GM23338 (cell line): Measurements from ENCODE around the gene MEPE. TPM values are rescaled to one million over a fixed set of nuclear protein-coding genes. Genes with fewer than 3 reads are reported as not detected.
"Not testable (repeated sequence)": the region's sequence is repeated elsewhere in the genome, so short reads cannot be mapped to it uniquely, and the experiment has no call there.

Source experiments
- ATAC-seq: fragments of 200-7000 bp; cut with Tn5 transposase; 3 replicates; pipeline ENCODE4 v1.9.1; 2020
- DNase-seq: peaks from one replicate; pipeline ENCODE4 v3.0.0-alpha.2; 2015; ENCODE audit warnings: low spot score
- H2AFZ ChIP-seq: fragments of 200-600 bp; sonication (generic); 2 replicates; pipeline ENCODE4 v1.8.0; 2016; ENCODE audit warnings: antibody characterized with exemption, mild to moderate bottlenecking, moderate library complexity
- H3F3A ChIP-seq: fragments of 200-600 bp; sonication (generic); replicated peaks from 2 replicates; pipeline ENCODE4 v1.8.0; 2017; ENCODE audit warnings: antibody characterized with exemption, mixed run types, low read depth
- H3K27ac ChIP-seq: fragments of 200-600 bp; sonication (generic); 2 replicates; pipeline ENCODE4 v1.6.1; 2016; ENCODE audit warnings: low read depth
- H3K27me3 ChIP-seq: fragments of 200-600 bp; sonication (generic); 2 replicates; pipeline ENCODE4 v1.8.0; 2016; ENCODE audit warnings: mild to moderate bottlenecking, mixed run types, moderate library complexity; ENCODE audit not compliant: insufficient read depth
- H3K36me3 ChIP-seq: fragments of 200-600 bp; sonication (generic); 2 replicates; pipeline ENCODE4 v1.8.0; 2016; ENCODE audit warnings: mild to moderate bottlenecking; ENCODE audit not compliant: insufficient read depth
- H3K4me1 ChIP-seq: fragments of 200-600 bp; sonication (generic); 2 replicates; pipeline ENCODE4 v1.8.0; 2016; ENCODE audit warnings: mild to moderate bottlenecking, moderate library complexity; ENCODE audit not compliant: insufficient read depth
- H3K4me2 ChIP-seq: fragments of 200-600 bp; sonication (generic); 2 replicates; pipeline ENCODE4 v1.7.1; 2017; ENCODE audit warnings: mixed run types
- H3K4me3 ChIP-seq: fragments of 200-600 bp; sonication (generic); 2 replicates; pipeline ENCODE4 v1.6.1; 2016; ENCODE audit warnings: mixed run types
- H3K79me2 ChIP-seq: fragments of 200-600 bp; sonication (generic); replicated peaks from 2 replicates; pipeline ENCODE4 v1.8.0; 2017; ENCODE audit warnings: mild to moderate bottlenecking; ENCODE audit not compliant: insufficient read depth
- H3K9me2 ChIP-seq: fragments of 200-600 bp; sonication (generic); 2 replicates; pipeline ENCODE4 v1.8.0; 2017; ENCODE audit not compliant: insufficient read depth
- H4K20me1 ChIP-seq: fragments of 200-600 bp; sonication (generic); replicated peaks from 2 replicates; pipeline ENCODE4 v1.8.0; 2017; ENCODE audit warnings: mild to moderate bottlenecking; ENCODE audit not compliant: insufficient read depth
- H3K27ac Mint-ChIP-seq: 2 replicates; pipeline ENCODE4 v1.8.0; 2020; ENCODE audit warnings: inconsistent platforms, mild to moderate bottlenecking, moderate library complexity, mixed read lengths
- H3K27me3 Mint-ChIP-seq: 3 replicates; pipeline ENCODE4 v1.8.0; 2022; ENCODE audit warnings: low read depth, mild to moderate bottlenecking, moderate library complexity, mixed read lengths, inconsistent platforms; ENCODE audit not compliant: insufficient read depth, poor library complexity
- H3K36me3 Mint-ChIP-seq: 3 replicates; pipeline ENCODE4 v1.8.0; 2021; ENCODE audit warnings: low read depth, mild to moderate bottlenecking, inconsistent platforms, moderate library complexity, mixed read lengths
- H3K4me1 Mint-ChIP-seq: 3 replicates; pipeline ENCODE4 v1.8.0; 2020; ENCODE audit warnings: mild to moderate bottlenecking, inconsistent platforms, mixed read lengths
- H3K4me3 Mint-ChIP-seq: 3 replicates; pipeline ENCODE4 v1.8.0; 2021; ENCODE audit warnings: moderate library complexity, mild to moderate bottlenecking, inconsistent platforms, mixed read lengths
- H3K9me3 Mint-ChIP-seq: 3 replicates; pipeline ENCODE4 v1.8.0; 2020; ENCODE audit warnings: moderate library complexity, mild to moderate bottlenecking, inconsistent platforms, mixed read lengths
- EZH2 ChIP-seq: fragments of 200-600 bp; sonication (generic); IDR thresholded peaks from one replicate; pipeline ENCODE4 v1.8.0; 2017; ENCODE audit warnings: antibody characterized with exemption, mild to moderate bottlenecking, low read depth; ENCODE audit not compliant: unreplicated experiment
- EZH2phosphoT487 ChIP-seq: fragments of 200-600 bp; sonication (generic); IDR thresholded peaks from one replicate; pipeline ENCODE4 v1.8.1; 2018; ENCODE audit warnings: antibody characterized with exemption; ENCODE audit not compliant: unreplicated experiment
- JUNB ChIP-seq: IDR thresholded peaks from one replicate; pipeline ENCODE4 v1.6.1; 2016; ENCODE audit warnings: antibody characterized with exemption; ENCODE audit not compliant: unreplicated experiment
- POLR2AphosphoS5 ChIP-seq: IDR thresholded peaks from 2 replicates; pipeline ENCODE4 v1.6.1; 2016; ENCODE audit warnings: antibody characterized with exemption, low read depth
- STAT1 ChIP-seq: IDR thresholded peaks from one replicate; pipeline ENCODE4 v1.6.1; 2016; ENCODE audit warnings: antibody characterized with exemption; ENCODE audit not compliant: unreplicated experiment
- ZNF114 ChIP-seq: fragments of 250-450 bp; sonication (Bioruptor Pico); IDR thresholded peaks from 2 replicates; pipeline ENCODE4 v1.5.0; 2020; ENCODE audit warnings: mild to moderate bottlenecking, moderate library complexity
- polyA plus RNA-seq: library from polyadenylated mRNA; unstranded; fragments of >200 nt; fragmentation: Nextera tagmentation; extraction: Ambion mirVana; gene quantifications from 2 replicates; pipeline ENCODE4 v1.2.1, GENCODE V29; 2016
- total RNA-seq: library from RNA; depleted of rRNA; stranded (reverse); fragments of >200 nt; shearing (Covaris generic); gene quantifications from 2 replicates; pipeline ENCODE4 v1.2.3, GENCODE V29; 2014
- TF ChIP-seq, protein P1 (sequence below): fragments of 250-450 bp; sonication (Bioruptor Pico); IDR thresholded peaks from 2 replicates; pipeline ENCODE4 v1.5.0; 2020; ENCODE audit warnings: mild to moderate bottlenecking, moderate library complexity
- TF ChIP-seq, protein P2 (sequence below): IDR thresholded peaks from one replicate; pipeline ENCODE4 v1.6.1; 2018; ENCODE audit warnings: antibody characterized with exemption; ENCODE audit not compliant: unreplicated experiment

MEPE gene
- total and polyA plus RNA-seq, 2 experiments from 2014 or later: not detected

DNA sequence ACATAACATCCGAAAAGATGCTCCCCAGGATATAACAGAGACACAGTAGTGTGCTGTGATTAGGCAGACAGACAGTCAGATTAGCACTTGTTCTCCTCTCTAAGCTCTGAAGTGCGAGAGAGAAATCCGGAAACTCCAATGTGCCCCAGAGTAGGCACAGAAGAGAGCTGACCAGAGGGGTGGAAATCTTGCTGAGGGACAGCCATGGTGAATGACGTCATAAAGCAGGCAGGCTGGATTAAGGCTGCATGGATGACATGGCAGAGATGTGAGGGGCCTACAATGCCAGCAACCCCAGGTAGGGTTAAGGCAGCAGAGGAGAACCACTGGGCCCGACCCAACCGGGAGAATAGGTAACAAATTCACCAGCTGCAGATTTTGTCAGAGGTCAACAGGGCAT, 53.3 kb downstream of the MEPE start (continued):
- TF ChIP-seq, protein P1, sequence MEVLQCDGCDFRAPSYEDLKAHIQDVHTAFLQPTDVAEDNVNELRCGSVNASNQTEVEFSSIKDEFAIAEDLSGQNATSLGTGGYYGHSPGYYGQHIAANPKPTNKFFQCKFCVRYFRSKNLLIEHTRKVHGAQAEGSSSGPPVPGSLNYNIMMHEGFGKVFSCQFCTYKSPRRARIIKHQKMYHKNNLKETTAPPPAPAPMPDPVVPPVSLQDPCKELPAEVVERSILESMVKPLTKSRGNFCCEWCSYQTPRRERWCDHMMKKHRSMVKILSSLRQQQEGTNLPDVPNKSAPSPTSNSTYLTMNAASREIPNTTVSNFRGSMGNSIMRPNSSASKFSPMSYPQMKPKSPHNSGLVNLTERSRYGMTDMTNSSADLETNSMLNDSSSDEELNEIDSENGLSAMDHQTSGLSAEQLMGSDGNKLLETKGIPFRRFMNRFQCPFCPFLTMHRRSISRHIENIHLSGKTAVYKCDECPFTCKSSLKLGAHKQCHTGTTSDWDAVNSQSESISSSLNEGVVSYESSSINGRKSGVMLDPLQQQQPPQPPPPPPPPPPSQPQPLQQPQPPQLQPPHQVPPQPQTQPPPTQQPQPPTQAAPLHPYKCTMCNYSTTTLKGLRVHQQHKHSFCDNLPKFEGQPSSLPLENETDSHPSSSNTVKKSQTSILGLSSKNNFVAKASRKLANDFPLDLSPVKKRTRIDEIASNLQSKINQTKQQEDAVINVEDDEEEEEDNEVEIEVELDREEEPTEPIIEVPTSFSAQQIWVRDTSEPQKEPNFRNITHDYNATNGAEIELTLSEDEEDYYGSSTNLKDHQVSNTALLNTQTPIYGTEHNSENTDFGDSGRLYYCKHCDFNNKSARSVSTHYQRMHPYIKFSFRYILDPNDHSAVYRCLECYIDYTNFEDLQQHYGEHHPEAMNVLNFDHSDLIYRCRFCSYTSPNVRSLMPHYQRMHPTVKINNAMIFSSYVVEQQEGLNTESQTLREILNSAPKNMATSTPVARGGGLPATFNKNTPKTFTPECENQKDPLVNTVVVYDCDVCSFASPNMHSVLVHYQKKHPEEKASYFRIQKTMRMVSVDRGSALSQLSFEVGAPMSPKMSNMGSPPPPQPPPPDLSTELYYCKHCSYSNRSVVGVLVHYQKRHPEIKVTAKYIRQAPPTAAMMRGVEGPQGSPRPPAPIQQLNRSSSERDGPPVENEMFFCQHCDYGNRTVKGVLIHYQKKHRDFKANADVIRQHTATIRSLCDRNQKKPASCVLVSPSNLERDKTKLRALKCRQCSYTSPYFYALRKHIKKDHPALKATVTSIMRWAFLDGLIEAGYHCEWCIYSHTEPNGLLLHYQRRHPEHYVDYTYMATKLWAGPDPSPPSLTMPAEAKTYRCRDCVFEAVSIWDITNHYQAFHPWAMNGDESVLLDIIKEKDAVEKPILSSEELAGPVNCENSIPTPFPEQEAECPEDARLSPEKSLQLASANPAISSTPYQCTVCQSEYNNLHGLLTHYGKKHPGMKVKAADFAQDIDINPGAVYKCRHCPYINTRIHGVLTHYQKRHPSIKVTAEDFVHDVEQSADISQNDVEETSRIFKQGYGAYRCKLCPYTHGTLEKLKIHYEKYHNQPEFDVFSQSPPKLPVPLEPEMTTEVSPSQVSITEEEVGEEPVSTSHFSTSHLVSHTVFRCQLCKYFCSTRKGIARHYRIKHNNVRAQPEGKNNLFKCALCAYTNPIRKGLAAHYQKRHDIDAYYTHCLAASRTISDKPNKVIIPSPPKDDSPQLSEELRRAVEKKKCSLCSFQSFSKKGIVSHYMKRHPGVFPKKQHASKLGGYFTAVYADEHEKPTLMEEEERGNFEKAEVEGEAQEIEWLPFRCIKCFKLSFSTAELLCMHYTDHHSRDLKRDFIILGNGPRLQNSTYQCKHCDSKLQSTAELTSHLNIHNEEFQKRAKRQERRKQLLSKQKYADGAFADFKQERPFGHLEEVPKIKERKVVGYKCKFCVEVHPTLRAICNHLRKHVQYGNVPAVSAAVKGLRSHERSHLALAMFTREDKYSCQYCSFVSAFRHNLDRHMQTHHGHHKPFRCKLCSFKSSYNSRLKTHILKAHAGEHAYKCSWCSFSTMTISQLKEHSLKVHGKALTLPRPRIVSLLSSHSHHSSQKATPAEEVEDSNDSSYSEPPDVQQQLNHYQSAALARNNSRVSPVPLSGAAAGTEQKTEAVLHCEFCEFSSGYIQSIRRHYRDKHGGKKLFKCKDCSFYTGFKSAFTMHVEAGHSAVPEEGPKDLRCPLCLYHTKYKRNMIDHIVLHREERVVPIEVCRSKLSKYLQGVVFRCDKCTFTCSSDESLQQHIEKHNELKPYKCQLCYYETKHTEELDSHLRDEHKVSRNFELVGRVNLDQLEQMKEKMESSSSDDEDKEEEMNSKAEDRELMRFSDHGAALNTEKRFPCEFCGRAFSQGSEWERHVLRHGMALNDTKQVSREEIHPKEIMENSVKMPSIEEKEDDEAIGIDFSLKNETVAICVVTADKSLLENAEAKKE (CRISPR knock-in tag): no peak
- TF ChIP-seq EZH2 (no peak), STAT1 (no peak), JUNB (no peak), EZH2phosphoT487 (no peak), POLR2AphosphoS5 (no peak), ZNF114 (no peak)
- TF ChIP-seq, protein P2, sequence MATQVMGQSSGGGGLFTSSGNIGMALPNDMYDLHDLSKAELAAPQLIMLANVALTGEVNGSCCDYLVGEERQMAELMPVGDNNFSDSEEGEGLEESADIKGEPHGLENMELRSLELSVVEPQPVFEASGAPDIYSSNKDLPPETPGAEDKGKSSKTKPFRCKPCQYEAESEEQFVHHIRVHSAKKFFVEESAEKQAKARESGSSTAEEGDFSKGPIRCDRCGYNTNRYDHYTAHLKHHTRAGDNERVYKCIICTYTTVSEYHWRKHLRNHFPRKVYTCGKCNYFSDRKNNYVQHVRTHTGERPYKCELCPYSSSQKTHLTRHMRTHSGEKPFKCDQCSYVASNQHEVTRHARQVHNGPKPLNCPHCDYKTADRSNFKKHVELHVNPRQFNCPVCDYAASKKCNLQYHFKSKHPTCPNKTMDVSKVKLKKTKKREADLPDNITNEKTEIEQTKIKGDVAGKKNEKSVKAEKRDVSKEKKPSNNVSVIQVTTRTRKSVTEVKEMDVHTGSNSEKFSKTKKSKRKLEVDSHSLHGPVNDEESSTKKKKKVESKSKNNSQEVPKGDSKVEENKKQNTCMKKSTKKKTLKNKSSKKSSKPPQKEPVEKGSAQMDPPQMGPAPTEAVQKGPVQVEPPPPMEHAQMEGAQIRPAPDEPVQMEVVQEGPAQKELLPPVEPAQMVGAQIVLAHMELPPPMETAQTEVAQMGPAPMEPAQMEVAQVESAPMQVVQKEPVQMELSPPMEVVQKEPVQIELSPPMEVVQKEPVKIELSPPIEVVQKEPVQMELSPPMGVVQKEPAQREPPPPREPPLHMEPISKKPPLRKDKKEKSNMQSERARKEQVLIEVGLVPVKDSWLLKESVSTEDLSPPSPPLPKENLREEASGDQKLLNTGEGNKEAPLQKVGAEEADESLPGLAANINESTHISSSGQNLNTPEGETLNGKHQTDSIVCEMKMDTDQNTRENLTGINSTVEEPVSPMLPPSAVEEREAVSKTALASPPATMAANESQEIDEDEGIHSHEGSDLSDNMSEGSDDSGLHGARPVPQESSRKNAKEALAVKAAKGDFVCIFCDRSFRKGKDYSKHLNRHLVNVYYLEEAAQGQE: no peak

DNA sequence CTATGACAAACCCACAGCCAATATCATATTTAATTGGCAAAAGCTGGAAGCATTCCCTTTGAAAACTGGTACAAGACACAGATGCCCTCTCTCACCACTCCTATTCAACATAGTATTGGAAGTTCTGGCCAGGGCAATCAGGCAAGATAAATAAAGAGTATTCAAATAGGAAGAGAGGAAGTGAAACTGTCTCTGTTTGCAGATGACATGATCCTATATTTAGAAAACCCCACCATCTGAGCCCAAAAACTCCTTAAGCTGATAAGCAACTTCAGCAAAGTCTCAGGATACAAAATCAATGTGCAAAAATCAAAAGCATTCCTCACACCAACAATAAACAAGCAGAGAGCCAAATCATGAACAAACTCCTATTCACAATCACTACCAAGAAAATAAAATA, 58.0 kb downstream of the MEPE start:
- H3K36me3 ChIP-seq: peaks cover 17% of the 10 kb centered on the region
- not testable (repeated sequence) for H3K4me3 Mint-ChIP-seq, H4K20me1 ChIP-seq, ATAC-seq, H3K27me3 ChIP-seq, H3F3A ChIP-seq, H3K4me1 Mint-ChIP-seq, DNase-seq, H3K4me1 ChIP-seq, H3K27ac ChIP-seq, H2AFZ ChIP-seq, H3K9me2 ChIP-seq, H3K27me3 Mint-ChIP-seq, H3K4me2 ChIP-seq, H3K27ac Mint-ChIP-seq, H3K4me3 ChIP-seq, H3K79me2 ChIP-seq
- Mint-ChIP-seq H3K9me3 (peaks cover 49% of the 10 kb centered on the region), H3K36me3 (peaks cover 63% of the 10 kb centered on the region)
